Right lobe of liver (tissue), 6 donors: ENCODE data around the gene CDC42EP3. TPM values are rescaled to one million over a fixed set of nuclear protein-coding genes. Genes with fewer than 3 reads are reported as not detected.

Source experiments
- ATAC-seq, 4 donors: fragments of 200-7000 bp; cut with Tn5 transposase; one replicate each; pipeline ENCODE4 v1.9.1; 2020; ENCODE audit warnings: mild to moderate bottlenecking in 4 of 4, moderate library complexity in 4 of 4
- DNase-seq, 3 donors: peaks; one replicate each; pipeline ENCODE4 v3.0.0-alpha.2; 2020
- H3K27ac ChIP-seq, 3 donors: fragments of 200-600 bp; one replicate each; pipeline ENCODE4 v1.8.0; 2022
- H3K27me3 ChIP-seq, 2 donors: fragments of 200-600 bp; one replicate each; pipeline ENCODE4 v1.8.0; 2022
- H3K36me3 ChIP-seq, 4 donors: fragments of 200-600 bp; sonication (generic) in 1 of 4; one replicate each; pipeline versions ENCODE4 v1.5.1 to v1.8.0; 2017 to 2022; ENCODE audit warnings: control low read depth in 1 of 4
- H3K4me1 ChIP-seq, 4 donors: fragments of 200-600 bp; sonication (generic) in 1 of 4; one replicate each; pipeline versions ENCODE4 v1.5.1 to v1.8.0; 2017 to 2022; ENCODE audit warnings: control low read depth in 1 of 4
- H3K4me3 ChIP-seq, 3 donors: fragments of 200-600 bp; one replicate each; pipeline ENCODE4 v1.8.0; 2022
- H3K9me3 ChIP-seq, 4 donors: fragments of 200-600 bp; sonication (generic) in 1 of 4; one replicate each; pipeline versions ENCODE4 v1.5.1 to v1.8.0; 2017 to 2022; ENCODE audit warnings: control low read depth in 1 of 4
- CTCF ChIP-seq, 4 donors: fragments of 200-600 bp in 3 of 4; fragments of 450-650 bp in 1 of 4; IDR thresholded peaks; one replicate each; pipeline versions ENCODE4 v1.5.1 to v1.8.0; 2016 to 2022; ENCODE audit warnings: antibody characterized with exemption in 4 of 4, mild to moderate bottlenecking in 2 of 4
- POLR2A ChIP-seq: fragments of 450-650 bp; IDR thresholded peaks from one replicate; pipeline ENCODE4 v1.6.1; 2017; ENCODE audit warnings: antibody characterized with exemption, mild to moderate bottlenecking
- WGBS: methylation state at CpG from one replicate; pipeline ENCODE4 v1.1.6; 2018; ENCODE audit warnings: low coverage, low lambda C conversion rate; ENCODE audit not compliant: insufficient coverage; ENCODE audit errors: missing lambda C conversion rate; 5-methylcytosine and 5-hydroxymethylcytosine counted together
- intact Hi-C, 2 donors: fragments of 100-400 bp; cut with DNase I; formaldehyde crosslinking; loops; one replicate each; pipeline versions ENCODE4 v1.11.2 to v1.14.1; 2022
- total RNA-seq, 6 experiments: library from RNA; depleted of rRNA in 2 of 6; stranded (reverse); fragments of >200 nt in 2 of 6; fragmentation: NEBNext Ultra II Directional in 3 of 6; extraction: Animal tissue kit (Norgen Biotek cat#: 25700) in 3 of 6; gene quantifications; one replicate each; pipeline versions ENCODE4 v1.1.0 to v1.2.4, GENCODE V29; 2016 to 2023
- donor health status: DM: no; HTN: yes; CAD: no.
- donor health status: DM: no; HTN: no; CAD: no.
- donor health status: DM: no; HTN: no; CAD: no.
- donor health status: DM: no; HTN: yes; CAD: no.
- donor health status: DM: no; HTN: yes; CAD: no.

CDC42EP3 gene
- total RNA-seq, 6 experiments from 2014 or later, result 3.4 to 8.4 (median 6.0) TPM

GRCh38 chr2:37695336-37695735, 23.9 kb upstream of the CDC42EP3 start:
- Histone ChIP-seq H3K9me3 (no peaks in the 10 kb centered on the region), H3K27ac (no peak overlapping the region), H3K4me1 (no peaks in the 10 kb centered on the region), H3K27me3 (no peaks in the 10 kb centered on the region), H3K4me3 (no peak overlapping the region), H3K36me3 (no peaks in the 10 kb centered on the region)
- WGBS, result 81% methylated on average over 3 of the region's 4 CpGs
- TF ChIP-seq CTCF (IDR thresholded peaks at IDR 0.05) (no peak), POLR2A (no peak)
- intact Hi-C loops, result no loop called here
- ATAC-seq (no peak), DNase-seq (no peak)

- Histone ChIP-seq H3K4me3 (no peak overlapping the region), H3K9me3 (no peaks in the 10 kb centered on the region), H3K36me3 (no peaks in the 10 kb centered on the region), H3K27ac (no peak overlapping the region), H3K4me1 (no peaks in the 10 kb centered on the region), H3K27me3 (no peaks in the 10 kb centered on the region)
- ATAC-seq, result no peak
- no peak for DNase-seq
- intact Hi-C loops, result no loop called here
- TF ChIP-seq CTCF (IDR thresholded peaks at IDR 0.05), result no peak
- no peak for TF ChIP-seq POLR2A
Measured at GRCh38 chr2:37692711-37693110, 21.3 kb upstream of the CDC42EP3 start.

GRCh38 chr2:37689751-37690150, 18.3 kb upstream of the CDC42EP3 start:
- ATAC-seq, result no peak
- no peak for DNase-seq
- H3K4me3 ChIP-seq, result no peak overlapping the region
- WGBS, result 71% methylated on average over 2 of the region's 2 CpGs
- no peak for TF ChIP-seq POLR2A
- TF ChIP-seq CTCF (IDR thresholded peaks at IDR 0.05), result no peak
- no peak overlapping the region for H3K27ac ChIP-seq
- peaks cover 0 to 6% (median 0%) of the 10 kb centered on the region in 4 donors for H3K4me1 ChIP-seq
- no peaks in the 10 kb centered on the region for H3K36me3 ChIP-seq
- no peaks in the 10 kb centered on the region for H3K9me3 ChIP-seq
- intact Hi-C loops, result no loop called here
- no peaks in the 10 kb centered on the region for H3K27me3 ChIP-seq

GRCh38 chr2:37688771-37689468, 17.5 kb upstream of the CDC42EP3 start:
- no peaks in the 10 kb centered on the region for H3K9me3 ChIP-seq
- intact Hi-C loops, result no loop called here
- 79% methylated on average over 10 of the region's 10 CpGs for WGBS
- peaks cover 0 to 6% (median 0%) of the 10 kb centered on the region in 4 donors for H3K4me1 ChIP-seq
- no peaks in the 10 kb centered on the region for H3K36me3 ChIP-seq
- ATAC-seq (no peak), DNase-seq (no peak)
- TF ChIP-seq CTCF (IDR thresholded peaks at IDR 0.05) (no peak), POLR2A (no peak)
- H3K27me3 ChIP-seq, result no peaks in the 10 kb centered on the region
- no peak overlapping the region for H3K4me3 ChIP-seq
- H3K27ac ChIP-seq, result no peak overlapping the region
